Measurements from ENCODE around the gene MRGPRF. TPM values are rescaled to one million over a fixed set of nuclear protein-coding genes. Genes with fewer than 3 reads are reported as not detected.
"Not testable (repeated sequence)": the region's sequence is repeated elsewhere in the genome, so short reads cannot be mapped to it uniquely, and the experiment has no call there.

MRGPRF gene
- total RNA-seq, 1 donor from 2014 or later, result not detected

DNA sequence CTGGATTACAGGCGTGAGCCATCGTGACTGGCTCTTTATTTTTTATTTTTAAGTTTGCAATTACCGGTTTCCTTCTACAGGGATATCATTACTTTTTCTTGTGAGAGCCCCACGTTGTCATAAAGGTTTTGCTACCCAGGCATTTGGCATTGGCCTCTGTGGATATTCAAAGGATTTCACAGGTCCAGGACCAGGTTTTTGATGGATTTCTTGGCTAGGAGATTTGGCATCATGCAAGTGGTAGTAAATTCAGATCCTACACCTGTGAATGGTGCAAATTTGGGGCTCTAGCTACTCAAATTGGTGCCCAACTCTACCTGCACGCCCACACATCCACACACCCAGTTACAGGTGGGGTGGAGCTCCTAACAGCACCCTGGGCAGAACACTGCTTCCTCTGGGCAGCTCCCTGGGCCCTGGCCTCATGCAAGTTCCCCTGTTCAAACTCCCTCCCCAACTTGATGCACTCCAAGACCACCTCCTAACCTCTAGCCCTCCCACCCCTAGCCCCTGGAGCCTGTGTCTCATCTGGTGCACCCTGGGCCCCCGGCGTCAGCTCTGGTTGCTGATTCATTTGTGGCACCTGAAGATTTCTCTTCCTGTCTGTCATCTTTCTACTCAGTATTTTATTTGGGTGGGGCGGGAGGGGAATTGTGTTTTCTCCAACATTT, 23.0 kb downstream of the MRGPRF start:
- intact Hi-C loops (cut with micrococcal nuclease), result no loop called here

DNA sequence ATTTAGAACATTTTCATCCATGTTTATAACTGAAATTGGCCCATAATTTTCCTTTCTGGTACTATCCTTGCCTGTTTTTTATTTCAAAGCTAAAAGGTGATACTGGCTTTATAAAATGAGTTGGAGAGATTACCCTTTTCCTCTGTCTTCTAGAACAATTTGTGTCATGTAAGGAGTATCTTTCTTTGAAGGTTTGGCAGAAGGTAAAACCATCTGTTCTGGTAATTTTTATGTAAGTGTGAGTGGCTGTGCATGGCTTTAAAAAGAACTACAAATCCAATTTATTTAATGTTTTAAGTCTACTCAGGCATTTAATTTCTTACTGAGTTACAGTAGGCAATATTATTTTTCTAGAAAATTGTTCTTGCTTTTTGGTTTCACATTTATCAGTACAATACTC, 24.6 kb downstream of the MRGPRF start:
- intact Hi-C loops (cut with micrococcal nuclease), result no loop called here

DNA sequence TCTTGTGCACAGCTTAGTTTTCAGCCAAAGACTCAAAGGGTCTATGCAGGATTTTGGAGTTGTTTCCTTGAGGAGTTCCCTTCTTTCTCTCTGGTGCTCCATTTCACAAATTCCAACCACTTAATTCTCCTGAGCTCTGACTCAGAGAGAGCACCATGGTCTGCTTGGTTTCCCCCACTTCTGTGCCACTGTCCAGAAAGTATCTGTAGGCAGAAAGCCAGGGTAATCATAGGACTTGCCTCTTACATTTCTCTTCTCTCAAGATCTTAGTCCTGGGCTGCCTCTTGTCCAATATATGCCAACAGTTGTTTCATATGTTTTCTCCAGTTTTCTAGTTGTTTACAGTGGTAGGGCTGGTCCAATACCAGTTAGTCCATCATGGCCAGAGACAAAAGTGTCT, 25.8 kb downstream of the MRGPRF start:
- intact Hi-C loops (cut with micrococcal nuclease), result no loop called here

DNA sequence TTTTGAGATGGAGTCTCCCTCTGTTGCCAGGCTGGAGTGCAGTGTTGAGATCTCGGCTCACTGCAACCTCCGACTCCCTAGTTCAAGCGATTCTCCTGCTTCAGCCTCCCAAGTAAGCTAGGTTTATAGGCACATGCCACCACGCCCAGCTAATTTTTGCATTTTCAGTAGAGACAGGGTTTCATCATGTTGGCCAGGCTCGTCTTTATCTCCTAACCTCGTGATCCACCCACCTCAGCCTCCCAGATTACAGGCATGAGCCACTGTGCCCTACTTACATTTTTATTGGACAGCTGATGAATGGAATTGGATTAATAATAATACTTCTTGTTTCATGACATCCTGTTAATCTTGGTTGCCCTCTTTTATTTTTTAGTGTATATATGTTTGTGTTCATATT, 29.2 kb downstream of the MRGPRF start:
- intact Hi-C loops (cut with micrococcal nuclease), result no loop called here

GRCh38 chr11:68982134-68982533, 30.9 kb downstream of the MRGPRF start:
- intact Hi-C loops (cut with micrococcal nuclease), result no loop called here

DNA sequence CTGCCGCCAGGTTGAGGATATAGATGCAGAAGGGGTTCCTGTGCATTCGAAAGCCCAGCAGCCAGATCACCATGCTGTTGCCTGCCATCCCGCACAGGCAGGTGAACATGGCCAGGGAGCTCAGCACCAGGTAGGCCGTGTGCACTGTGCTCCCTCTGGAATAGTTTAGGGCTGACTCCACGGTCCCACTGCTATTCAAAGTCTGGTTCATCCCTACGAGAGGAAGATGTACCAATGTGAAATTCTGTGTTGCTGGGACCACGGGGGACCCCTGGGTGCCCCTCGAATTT, 32.3 kb downstream of the MRGPRF start, which contains the start of gene MRGPRD:
Gene MRGPRD, minus strand, starts transcription at position 211 of the 290 bp plus-strand sequence. Its CDS starts 0 bp downstream, at position 211.
- intact Hi-C loops (cut with micrococcal nuclease), result no loop called here

- intact Hi-C loops (cut with micrococcal nuclease), result no loop called here
Observed at GRCh38 chr11:68979931-68980775, 32.9 kb downstream of the MRGPRF start.

GRCh38 chr11:68978931-68979594, 34.0 kb downstream of the MRGPRF start:
- intact Hi-C loops (cut with micrococcal nuclease), result no loop called here

DNA sequence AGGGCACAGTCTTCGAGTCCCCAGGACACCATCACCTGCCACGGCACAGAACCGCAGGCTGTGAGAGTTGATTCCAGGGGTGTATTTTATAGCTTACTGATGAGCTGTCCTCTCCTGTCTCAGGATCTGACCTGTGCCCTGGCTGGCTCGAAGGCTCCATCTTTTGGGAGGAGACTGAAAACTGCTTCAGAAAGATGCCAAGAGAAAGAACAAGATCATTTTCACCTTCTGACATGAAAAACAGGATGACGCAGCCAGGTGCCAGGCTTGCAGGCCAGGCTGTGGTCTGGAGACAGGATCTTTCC, 34.5 kb downstream of the MRGPRF start:
- intact Hi-C loops (cut with micrococcal nuclease), result no loop called here

DNA sequence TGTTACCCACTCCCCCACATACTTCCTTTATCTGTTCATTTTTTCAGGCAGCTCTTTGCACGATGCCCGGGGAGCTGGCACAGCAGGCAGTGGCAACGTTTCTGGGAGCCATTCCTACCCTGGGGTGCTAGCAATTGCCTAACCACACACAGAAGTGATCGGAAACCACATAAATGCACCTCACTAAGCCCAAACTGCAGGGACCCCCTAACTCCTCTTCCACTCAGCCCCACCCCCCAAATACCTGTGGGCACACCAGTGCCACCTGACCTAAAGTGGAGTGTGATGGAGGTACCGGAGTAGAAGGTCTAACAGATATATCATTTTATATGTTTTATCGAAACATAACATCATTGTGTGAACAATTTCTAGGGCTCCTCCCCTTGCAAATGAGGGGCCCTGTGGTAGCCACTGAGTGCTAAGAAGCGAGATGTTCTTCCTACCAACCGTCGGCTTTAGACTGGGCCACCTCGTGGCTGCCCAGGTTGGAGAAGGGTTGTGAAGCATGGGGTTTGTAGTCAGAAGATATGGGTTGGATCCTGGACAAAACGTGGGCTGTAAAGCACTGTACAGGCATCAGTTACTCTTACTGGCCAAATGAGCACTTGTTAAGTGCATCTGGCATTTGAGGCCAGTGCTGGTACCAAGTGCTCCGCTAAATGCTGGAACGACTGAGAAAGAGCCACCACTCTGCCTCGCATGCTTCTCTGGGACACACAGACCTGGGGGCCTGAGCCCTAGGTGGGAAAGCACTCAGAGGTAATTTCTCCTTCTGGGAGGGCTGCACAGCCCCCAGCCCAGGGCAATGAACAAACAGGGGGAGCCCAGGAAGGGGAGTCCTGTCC, 35.0 kb downstream of the MRGPRF start:
- intact Hi-C loops (cut with micrococcal nuclease), result no loop called here

- intact Hi-C loops (cut with micrococcal nuclease), result no loop called here
Observed at GRCh38 chr11:68976563-68976962, 36.5 kb downstream of the MRGPRF start.

DNA sequence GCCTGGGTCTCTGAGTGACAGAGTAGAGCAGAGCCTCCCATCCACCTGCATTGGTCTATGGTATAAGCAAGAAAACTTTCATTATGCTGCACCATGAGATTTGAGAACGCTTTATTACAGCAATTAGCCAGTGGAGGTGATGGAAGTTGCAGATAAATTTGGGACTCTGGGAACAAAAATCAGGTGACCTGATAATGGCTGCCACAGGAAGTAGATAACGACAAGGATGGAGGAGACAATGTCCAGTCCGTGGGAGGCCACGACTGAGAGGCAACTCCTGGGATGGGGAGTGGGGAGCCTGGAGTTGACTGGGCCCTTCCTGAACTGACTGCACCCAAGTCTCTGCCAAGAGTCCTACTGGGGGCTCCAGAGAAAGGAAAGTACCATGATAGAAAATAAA, 37.0 kb downstream of the MRGPRF start:
- intact Hi-C loops (cut with micrococcal nuclease), result no loop called here

- intact Hi-C loops (cut with micrococcal nuclease), result no loop called here
Observed at GRCh38 chr11:68974421-68975194, 38.4 kb downstream of the MRGPRF start.

DNA sequence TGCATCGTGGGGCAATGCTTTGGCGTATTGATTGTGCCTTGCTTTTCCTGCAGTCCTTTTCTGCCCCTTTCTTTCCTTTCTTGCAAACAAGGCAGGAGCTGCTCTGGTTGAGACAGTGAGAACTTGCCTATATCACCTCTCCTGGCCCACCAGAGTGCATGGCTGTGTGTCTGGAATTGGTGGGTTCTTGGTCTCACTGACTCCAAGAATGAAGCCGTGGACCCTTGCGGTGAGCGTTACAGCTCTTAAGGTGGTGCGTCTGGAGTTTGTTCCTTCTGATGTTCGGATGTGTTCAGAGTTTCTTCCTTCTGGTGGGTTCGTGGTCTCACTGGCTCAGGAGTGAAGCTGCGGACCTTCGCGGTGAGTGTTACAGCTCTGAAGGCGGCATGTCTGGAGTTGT, 39.3 kb downstream of the MRGPRF start:
- intact Hi-C loops (cut with micrococcal nuclease), result not testable (repeated sequence)

GRCh38 chr11:68973219-68973618, 39.8 kb downstream of the MRGPRF start:
- intact Hi-C loops (cut with micrococcal nuclease), result no loop called here

DNA sequence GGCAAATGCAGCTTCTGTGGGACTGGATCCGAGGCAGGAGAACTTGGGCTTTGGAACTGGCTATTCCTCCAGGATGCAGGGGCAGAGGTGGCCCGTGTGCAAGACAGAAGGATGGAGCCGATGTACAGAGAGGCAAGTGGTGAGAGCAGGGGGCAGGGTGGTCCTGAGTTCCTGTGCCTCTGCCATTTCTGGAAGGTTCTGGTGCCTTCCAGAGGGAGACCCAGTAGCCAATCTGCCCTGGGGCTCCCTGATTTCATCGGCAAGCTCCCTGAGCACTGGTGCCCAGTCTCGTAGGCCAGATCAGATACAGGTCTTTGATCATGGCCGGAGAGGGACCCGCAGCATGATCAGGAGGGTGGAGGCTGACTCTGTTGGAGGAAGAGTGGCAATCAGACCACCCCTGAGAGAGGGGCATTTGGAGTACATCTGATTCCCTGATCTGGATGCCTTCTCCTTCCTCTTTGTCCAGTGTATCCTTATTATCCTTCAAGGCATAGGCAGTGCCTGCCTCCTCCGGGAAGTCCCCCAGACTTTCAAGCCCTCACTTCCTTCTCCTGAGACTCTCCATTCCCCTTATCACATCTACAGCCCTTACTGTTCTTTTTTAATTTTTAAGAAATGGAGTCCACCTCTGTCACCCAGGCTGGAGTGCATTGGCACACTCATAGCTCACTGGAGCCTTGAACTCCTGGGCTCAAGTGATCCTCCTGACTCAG, 42.0 kb downstream of the MRGPRF start:
- intact Hi-C loops (cut with micrococcal nuclease), result no loop called here

GRCh38 chr11:68969386-68969785, 43.7 kb downstream of the MRGPRF start:
- intact Hi-C loops (cut with micrococcal nuclease), result no loop called here

- intact Hi-C loops (cut with micrococcal nuclease), result no loop called here
Observed at GRCh38 chr11:68968306-68969250, 44.5 kb downstream of the MRGPRF start.

All from T-helper 2 cell treated with Interferon-gamma antibody and Interleukin-4, amounts not matched to agents 100 ng/mL and 5 ng/mL, for 36 hours (primary cell).